Brain microvascular endothelial cell (primary cell): ENCODE data around the gene PRR22.

ENCODE experiments used
- DNase-seq: peaks from one replicate; pipeline ENCODE4 v3.0.0-alpha.2; 2020
- H3K27ac ChIP-seq: fragments of 250-450 bp; sonication (Bioruptor Pico); 2 replicates; pipeline ENCODE4 v1.5.1; 2020; ENCODE audit warnings: mild to moderate bottlenecking, moderate library complexity
- H3K27me3 ChIP-seq: fragments of 250-450 bp; sonication (Bioruptor Pico); replicated peaks from 2 replicates; pipeline ENCODE4 v1.5.1; 2020; ENCODE audit warnings: mild to moderate bottlenecking
- H3K36me3 ChIP-seq: fragments of 250-450 bp; sonication (Bioruptor Pico); replicated peaks from 2 replicates; pipeline ENCODE4 v1.5.1; 2020; ENCODE audit warnings: mild to moderate bottlenecking
- H3K4me3 ChIP-seq: 2 replicates; pipeline ENCODE4 v1.5.1; 2011; ENCODE audit warnings: low read depth, mild to moderate bottlenecking, control low read depth, low read length, moderate library complexity
- in situ Hi-C: cut with HindIII; loops from 2 replicates; pipeline ENCODE4 v1.10.0; 2017; ENCODE audit warnings: low sequenced_read_pairs, low pct_ligation_motif_present
- TF ChIP-seq, protein P1 (sequence below): IDR thresholded peaks from 2 replicates; pipeline ENCODE4 v1.5.1; 2011; ENCODE audit warnings: low read depth, mild to moderate bottlenecking, moderate library complexity, low read length, control low read depth, inconsistent platforms; ENCODE audit errors: missing control alignments

PRR22 gene

GRCh38 chr19:5790559-5791520, 6.3 kb upstream of the PRR22 start, which contains the start of gene DUS3L:
Gene DUS3L (minus strand): TSS chr19:5791163. CDS start chr19:5791141, 22 bp downstream.
- peak within 1 kb of the TSS; percentile 91 for H3K4me3 ChIP-seq
- H3K36me3 ChIP-seq = peaks cover 28% of the 10 kb centered on the region
- in situ Hi-C loops = no loop called here
- TF ChIP-seq, protein P1, sequence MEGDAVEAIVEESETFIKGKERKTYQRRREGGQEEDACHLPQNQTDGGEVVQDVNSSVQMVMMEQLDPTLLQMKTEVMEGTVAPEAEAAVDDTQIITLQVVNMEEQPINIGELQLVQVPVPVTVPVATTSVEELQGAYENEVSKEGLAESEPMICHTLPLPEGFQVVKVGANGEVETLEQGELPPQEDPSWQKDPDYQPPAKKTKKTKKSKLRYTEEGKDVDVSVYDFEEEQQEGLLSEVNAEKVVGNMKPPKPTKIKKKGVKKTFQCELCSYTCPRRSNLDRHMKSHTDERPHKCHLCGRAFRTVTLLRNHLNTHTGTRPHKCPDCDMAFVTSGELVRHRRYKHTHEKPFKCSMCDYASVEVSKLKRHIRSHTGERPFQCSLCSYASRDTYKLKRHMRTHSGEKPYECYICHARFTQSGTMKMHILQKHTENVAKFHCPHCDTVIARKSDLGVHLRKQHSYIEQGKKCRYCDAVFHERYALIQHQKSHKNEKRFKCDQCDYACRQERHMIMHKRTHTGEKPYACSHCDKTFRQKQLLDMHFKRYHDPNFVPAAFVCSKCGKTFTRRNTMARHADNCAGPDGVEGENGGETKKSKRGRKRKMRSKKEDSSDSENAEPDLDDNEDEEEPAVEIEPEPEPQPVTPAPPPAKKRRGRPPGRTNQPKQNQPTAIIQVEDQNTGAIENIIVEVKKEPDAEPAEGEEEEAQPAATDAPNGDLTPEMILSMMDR = no peak
- H3K27ac ChIP-seq = peak within 1 kb of the TSS; percentile 94
- DNase-seq = peak; percentile 97
- no peaks in the 10 kb centered on the region for H3K27me3 ChIP-seq

DNA sequence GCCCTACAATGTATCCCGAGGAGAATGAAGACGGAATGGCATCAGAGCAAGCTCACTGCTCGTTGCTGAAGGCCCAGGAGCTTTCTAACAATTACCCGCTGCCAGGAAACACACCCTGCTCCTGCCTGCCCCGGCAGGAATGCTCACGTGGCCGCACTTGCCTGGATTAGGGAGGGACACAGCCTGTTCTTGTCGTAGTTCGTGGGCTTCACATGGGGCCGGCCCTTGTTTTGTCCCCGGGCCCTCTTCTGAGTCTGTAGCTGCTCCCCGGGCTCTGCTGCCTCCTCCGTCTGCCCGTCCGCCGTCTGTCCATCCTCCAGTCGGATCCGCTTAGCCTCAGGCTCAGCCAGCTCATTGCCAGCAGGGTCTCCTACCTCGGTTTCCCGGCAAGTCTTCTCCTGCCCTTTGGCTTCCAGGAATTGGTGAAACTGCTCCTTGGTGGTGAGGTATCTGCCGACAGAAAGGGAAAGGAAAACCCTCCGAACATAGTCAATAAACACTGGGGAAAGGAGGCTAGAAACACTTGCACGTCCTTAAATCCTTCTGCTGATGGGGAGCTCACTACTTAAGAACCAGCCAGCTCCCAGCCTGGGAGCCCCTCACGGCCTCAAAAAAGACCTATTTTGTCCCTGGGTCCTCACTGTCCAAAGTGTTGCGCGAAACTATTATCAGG, 5.5 kb upstream of the PRR22 start:
- H3K36me3 ChIP-seq = peaks cover 36% of the 10 kb centered on the region

GRCh38 chr19:5789351-5789761, 4.8 kb upstream of the PRR22 start:
- in situ Hi-C loops = no loop called here
- H3K4me3 ChIP-seq = no peak overlapping the region
- TF ChIP-seq, protein P1 = no peak
- no peak overlapping the region for H3K27ac ChIP-seq
- H3K36me3 ChIP-seq = peaks cover 41% of the 10 kb centered on the region
- no peaks in the 10 kb centered on the region for H3K27me3 ChIP-seq
- DNase-seq = no peak

More for the DNA sequence above, 5.5 kb upstream of the PRR22 start:
- Histone ChIP-seq H3K27ac (no peak overlapping the region), H3K4me3 (peak overlapping the region; percentile 91), H3K27me3 (no peaks in the 10 kb centered on the region)
- DNase-seq = no peak
- TF ChIP-seq, protein P1 = no peak
- in situ Hi-C loops = no loop called here

DNA sequence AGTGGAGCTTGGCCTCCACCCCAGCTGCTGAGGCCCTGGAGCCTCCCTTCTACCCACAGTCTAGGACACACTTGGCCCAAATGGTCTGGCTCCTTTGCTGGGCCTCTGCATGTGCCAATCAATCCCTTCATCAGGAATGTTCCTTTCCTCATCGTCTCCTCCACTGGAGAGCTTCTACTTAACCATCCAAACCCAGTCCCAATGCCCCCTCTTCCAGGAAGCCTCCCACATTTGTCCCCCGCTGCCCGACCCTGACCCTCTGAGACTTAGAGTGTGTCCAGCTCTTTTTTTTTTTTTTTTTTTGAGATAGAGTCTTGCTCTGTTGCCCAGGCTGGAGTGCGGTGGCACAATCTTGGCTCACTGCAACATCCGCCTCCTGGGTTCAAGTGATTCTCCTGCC, 3.9 kb upstream of the PRR22 start:
- H3K36me3 ChIP-seq = peaks cover 41% of the 10 kb centered on the region
- in situ Hi-C loops = no loop called here

DNA sequence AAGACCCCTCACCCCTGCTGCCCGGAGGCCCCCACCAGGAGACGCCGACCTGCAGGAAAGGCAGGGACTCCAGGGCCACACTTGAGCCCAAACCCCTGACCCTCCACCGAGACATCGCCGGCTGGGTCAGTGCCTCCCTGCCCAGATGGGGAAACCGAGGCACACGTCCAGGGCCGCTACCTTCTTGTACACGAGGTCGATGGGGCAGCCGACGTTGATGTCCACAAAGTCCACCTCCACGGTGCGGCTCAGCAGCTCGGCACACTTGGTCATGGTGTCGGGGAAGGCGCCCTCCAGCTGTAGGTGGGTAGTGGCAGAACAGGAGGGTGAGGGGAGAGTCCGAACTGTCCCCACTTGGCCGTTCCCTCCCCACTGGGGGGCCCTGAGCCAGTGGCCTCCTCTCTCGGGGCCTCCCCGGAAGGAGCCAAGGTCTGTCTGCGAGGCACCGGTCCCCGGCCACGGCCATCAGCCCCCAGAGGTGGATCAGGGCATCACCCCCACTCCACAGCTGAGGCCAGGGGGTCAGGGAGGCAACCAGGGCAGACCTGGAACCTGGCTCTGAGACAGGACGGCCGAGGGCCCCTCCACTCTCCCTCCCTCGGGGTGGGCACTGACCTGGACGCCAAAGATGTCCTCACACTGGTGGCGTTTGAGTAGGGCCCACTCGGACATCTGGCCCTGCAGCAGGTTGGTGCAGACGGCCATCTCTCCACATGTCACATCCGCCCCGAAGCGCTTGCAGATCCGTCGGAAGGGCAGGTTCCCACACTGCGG, 3.0 kb upstream of the PRR22 start:
- H3K4me3 ChIP-seq = no peak overlapping the region
- TF ChIP-seq, protein P1 = no peak
- peaks cover 41% of the 10 kb centered on the region for H3K36me3 ChIP-seq
- DNase-seq = no peak
- no peaks in the 10 kb centered on the region for H3K27me3 ChIP-seq
- H3K27ac ChIP-seq = no peak overlapping the region
- in situ Hi-C loops = no loop called here

More for the DNA sequence above, 3.9 kb upstream of the PRR22 start:
- H3K27me3 ChIP-seq = no peaks in the 10 kb centered on the region
- no peak overlapping the region for H3K27ac ChIP-seq
- DNase-seq = no peak
- no peak overlapping the region for H3K4me3 ChIP-seq
- TF ChIP-seq, protein P1 = no peak
